Endothelial cell (in vitro differentiated cells): ENCODE measurements around the gene GRID1. TPM values are rescaled to one million over a fixed set of nuclear protein-coding genes. Genes with fewer than 3 reads are reported as not detected.

Experiments
- DNase-seq: peaks from one replicate; pipeline ENCODE4 v3.0.0; 2021; ENCODE audit warnings: low spot score
- H3K27ac Mint-ChIP-seq: one replicate; pipeline ENCODE4 v1.8.0; 2021; ENCODE audit warnings: mixed read lengths, inconsistent platforms; ENCODE audit not compliant: unreplicated experiment
- H3K27me3 Mint-ChIP-seq: one replicate; pipeline ENCODE4 v1.8.0; 2021; ENCODE audit warnings: mild to moderate bottlenecking, moderate library complexity, mixed read lengths, inconsistent platforms; ENCODE audit not compliant: unreplicated experiment
- H3K36me3 Mint-ChIP-seq: one replicate; pipeline ENCODE4 v1.8.0; 2021; ENCODE audit warnings: mild to moderate bottlenecking, low read depth, mixed read lengths, inconsistent platforms; ENCODE audit not compliant: unreplicated experiment
- H3K4me1 Mint-ChIP-seq: one replicate; pipeline ENCODE4 v1.8.0; 2021; ENCODE audit warnings: mild to moderate bottlenecking, mixed read lengths, inconsistent platforms; ENCODE audit not compliant: unreplicated experiment
- H3K4me3 Mint-ChIP-seq: one replicate; pipeline ENCODE4 v1.8.0; 2021; ENCODE audit warnings: mild to moderate bottlenecking, mixed read lengths, inconsistent platforms; ENCODE audit not compliant: unreplicated experiment
- H3K9me3 Mint-ChIP-seq: one replicate; pipeline ENCODE4 v1.8.0; 2021; ENCODE audit warnings: mixed read lengths, inconsistent platforms; ENCODE audit not compliant: unreplicated experiment
- total RNA-seq: library from RNA; stranded (reverse); fragmentation: NEBNext Ultra II Directional; extraction: Animal tissue kit (Norgen Biotek cat#: 25700); gene quantifications from one replicate; pipeline ENCODE4 v1.2.1, GENCODE V29; 2021; ENCODE audit not compliant: unreplicated experiment
- TF ChIP-seq, protein P1 (sequence below): fragments of 200-600 bp; sonication (generic); IDR thresholded peaks from one replicate; pipeline ENCODE4 v1.5.0; 2021; ENCODE audit warnings: antibody characterized with exemption; ENCODE audit not compliant: unreplicated experiment

GRID1 gene
- total RNA-seq, 1 donor from 2014 or later = 0.26 TPM

DNA sequence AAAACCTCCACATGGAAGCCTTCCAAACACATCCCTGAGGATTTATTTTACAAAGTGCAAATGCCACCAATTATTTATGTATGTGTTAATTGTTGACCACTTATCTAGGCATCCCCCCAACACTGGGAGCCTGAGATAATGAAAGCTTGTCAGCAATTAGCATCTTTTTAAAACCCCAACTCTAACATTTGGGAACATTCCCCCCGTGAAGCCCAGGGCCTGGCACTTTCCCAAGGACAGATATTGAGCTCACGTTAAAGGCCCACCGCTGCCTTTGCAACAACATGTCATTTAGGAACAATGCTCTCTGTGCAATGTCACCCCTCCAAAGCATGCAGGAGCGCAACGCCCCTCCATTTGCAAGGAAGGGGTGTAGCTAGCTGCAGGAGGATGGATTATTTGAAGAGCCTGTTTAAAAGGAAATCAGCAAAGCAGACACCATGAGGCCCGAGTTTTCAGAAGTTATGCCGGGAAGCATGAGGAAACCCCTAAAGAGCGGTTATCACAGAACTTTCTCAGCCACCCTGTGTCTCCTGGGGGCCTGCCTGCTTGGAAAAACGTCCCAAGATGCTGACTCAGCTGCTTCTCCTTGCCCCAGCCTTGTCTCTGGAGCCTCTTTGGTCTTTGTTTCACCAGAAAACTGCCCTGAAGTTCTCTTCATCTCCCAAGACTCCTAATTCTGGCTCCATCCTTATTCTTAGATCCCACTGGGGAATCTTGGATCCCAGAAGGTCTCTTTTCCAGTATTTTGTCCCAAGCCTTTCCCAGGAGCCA, 444.1 kb downstream of the GRID1 start:
- TF ChIP-seq, protein P1, sequence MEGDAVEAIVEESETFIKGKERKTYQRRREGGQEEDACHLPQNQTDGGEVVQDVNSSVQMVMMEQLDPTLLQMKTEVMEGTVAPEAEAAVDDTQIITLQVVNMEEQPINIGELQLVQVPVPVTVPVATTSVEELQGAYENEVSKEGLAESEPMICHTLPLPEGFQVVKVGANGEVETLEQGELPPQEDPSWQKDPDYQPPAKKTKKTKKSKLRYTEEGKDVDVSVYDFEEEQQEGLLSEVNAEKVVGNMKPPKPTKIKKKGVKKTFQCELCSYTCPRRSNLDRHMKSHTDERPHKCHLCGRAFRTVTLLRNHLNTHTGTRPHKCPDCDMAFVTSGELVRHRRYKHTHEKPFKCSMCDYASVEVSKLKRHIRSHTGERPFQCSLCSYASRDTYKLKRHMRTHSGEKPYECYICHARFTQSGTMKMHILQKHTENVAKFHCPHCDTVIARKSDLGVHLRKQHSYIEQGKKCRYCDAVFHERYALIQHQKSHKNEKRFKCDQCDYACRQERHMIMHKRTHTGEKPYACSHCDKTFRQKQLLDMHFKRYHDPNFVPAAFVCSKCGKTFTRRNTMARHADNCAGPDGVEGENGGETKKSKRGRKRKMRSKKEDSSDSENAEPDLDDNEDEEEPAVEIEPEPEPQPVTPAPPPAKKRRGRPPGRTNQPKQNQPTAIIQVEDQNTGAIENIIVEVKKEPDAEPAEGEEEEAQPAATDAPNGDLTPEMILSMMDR = no peak
- peaks cover 4% of the 10 kb centered on the region for H3K9me3 Mint-ChIP-seq
- no peak overlapping the region for H3K27ac Mint-ChIP-seq
- peaks cover 2% of the 10 kb centered on the region for H3K27me3 Mint-ChIP-seq
- H3K4me3 Mint-ChIP-seq = no peak overlapping the region
- no peaks in the 10 kb centered on the region for H3K4me1 Mint-ChIP-seq
- H3K36me3 Mint-ChIP-seq = no peaks in the 10 kb centered on the region
- no peak for DNase-seq

GRCh38 chr10:85921789-85922188, 444.8 kb downstream of the GRID1 start:
- H3K9me3 Mint-ChIP-seq = peaks cover under 1% of the 10 kb centered on the region
- no peak overlapping the region for H3K4me3 Mint-ChIP-seq
- no peak overlapping the region for H3K27ac Mint-ChIP-seq
- H3K4me1 Mint-ChIP-seq = no peaks in the 10 kb centered on the region
- TF ChIP-seq, protein P1 = no peak
- DNase-seq = no peak
- peaks cover 2% of the 10 kb centered on the region for H3K27me3 Mint-ChIP-seq
- no peaks in the 10 kb centered on the region for H3K36me3 Mint-ChIP-seq

DNA sequence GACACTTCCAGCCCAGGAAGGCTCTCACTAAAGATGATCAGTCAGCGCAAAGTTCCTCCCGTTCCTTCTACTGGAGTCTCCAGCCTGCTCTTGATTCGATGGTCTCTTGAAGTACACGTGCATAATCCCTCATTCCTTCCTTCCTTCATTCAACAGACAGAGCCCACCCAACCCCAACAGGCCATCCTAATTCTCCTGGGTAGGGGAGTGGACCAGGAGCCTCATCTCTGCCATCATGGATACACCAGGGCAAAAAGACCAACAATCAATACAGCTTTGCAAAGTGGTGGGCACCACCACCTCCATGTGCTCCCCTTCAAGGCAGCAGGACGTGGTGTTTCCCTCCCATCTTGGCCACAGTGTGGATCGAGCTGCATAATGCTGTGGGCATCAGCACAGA, 446.3 kb downstream of the GRID1 start:
- no peak overlapping the region for H3K27ac Mint-ChIP-seq
- H3K9me3 Mint-ChIP-seq = no peaks in the 10 kb centered on the region
- peaks cover 2% of the 10 kb centered on the region for H3K27me3 Mint-ChIP-seq
- TF ChIP-seq, protein P1 = no peak
- no peaks in the 10 kb centered on the region for H3K36me3 Mint-ChIP-seq
- H3K4me3 Mint-ChIP-seq = no peak overlapping the region
- H3K4me1 Mint-ChIP-seq = no peaks in the 10 kb centered on the region
- DNase-seq = no peak

GRCh38 chr10:85919491-85920021, 447.0 kb downstream of the GRID1 start:
- H3K4me3 Mint-ChIP-seq = no peak overlapping the region
- no peak for DNase-seq
- H3K27ac Mint-ChIP-seq = no peak overlapping the region
- no peaks in the 10 kb centered on the region for H3K4me1 Mint-ChIP-seq
- peaks cover 2% of the 10 kb centered on the region for H3K27me3 Mint-ChIP-seq
- no peaks in the 10 kb centered on the region for H3K9me3 Mint-ChIP-seq
- no peaks in the 10 kb centered on the region for H3K36me3 Mint-ChIP-seq
- TF ChIP-seq, protein P1 = no peak

GRCh38 chr10:85918371-85918770, 448.2 kb downstream of the GRID1 start:
- no peak overlapping the region for H3K27ac Mint-ChIP-seq
- no peaks in the 10 kb centered on the region for H3K9me3 Mint-ChIP-seq
- H3K4me1 Mint-ChIP-seq = no peaks in the 10 kb centered on the region
- TF ChIP-seq, protein P1 = no peak
- no peak overlapping the region for H3K4me3 Mint-ChIP-seq
- peaks cover 2% of the 10 kb centered on the region for H3K27me3 Mint-ChIP-seq
- H3K36me3 Mint-ChIP-seq = no peaks in the 10 kb centered on the region
- DNase-seq = no peak
